ENCODE results near the gene OR52B2. TPM values are rescaled to one million over a fixed set of nuclear protein-coding genes. Genes with fewer than 3 reads are reported as not detected.

The OR52B2 gene
- total RNA-seq, 4 donors from 2014 or later, result not detected

DNA sequence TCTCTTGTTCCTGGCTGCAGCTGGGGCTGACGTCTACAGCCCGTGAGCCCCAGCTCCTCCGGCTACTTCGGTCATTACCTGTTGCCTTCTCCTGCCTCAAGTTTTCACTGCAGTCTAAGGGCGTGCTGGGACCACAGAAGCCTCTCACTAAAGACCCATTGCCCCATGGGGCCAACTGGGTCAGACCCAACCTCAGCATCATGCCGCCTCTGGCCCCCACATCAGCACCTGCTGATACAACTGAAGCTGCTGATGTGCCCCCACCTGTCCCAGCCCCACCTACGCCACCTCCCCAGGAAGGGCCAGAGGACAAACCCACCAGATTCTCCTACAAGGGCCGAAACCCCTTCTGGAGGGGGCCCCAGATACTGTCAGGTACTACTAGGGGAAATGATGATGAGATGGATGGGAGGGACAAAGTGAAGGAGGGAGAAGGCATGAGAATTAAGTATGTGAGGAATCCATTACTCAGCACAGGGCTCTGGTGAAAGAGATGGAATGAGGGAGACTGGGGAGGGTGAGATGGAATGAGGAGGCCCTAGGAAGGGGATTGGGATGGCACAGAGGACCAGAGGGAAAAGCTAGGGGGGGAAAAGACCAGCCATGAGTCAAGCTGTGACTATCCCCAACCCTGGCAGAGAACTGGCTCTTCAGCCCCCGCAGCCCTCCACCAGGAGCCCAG is 40.3 kb upstream of the OR52B2 start:
- H3K4me1 ChIP-seq, result no peaks in the 10 kb centered on the region
- H3K36me3 ChIP-seq, result peaks cover 0 to 99% of the 10 kb centered on the region in 2 donors
- ATAC-seq, result peak; percentile 10
- no peak overlapping the region for H3K27ac ChIP-seq
- no peaks in the 10 kb centered on the region for H3K9me3 ChIP-seq
- TF ChIP-seq, protein P1, sequence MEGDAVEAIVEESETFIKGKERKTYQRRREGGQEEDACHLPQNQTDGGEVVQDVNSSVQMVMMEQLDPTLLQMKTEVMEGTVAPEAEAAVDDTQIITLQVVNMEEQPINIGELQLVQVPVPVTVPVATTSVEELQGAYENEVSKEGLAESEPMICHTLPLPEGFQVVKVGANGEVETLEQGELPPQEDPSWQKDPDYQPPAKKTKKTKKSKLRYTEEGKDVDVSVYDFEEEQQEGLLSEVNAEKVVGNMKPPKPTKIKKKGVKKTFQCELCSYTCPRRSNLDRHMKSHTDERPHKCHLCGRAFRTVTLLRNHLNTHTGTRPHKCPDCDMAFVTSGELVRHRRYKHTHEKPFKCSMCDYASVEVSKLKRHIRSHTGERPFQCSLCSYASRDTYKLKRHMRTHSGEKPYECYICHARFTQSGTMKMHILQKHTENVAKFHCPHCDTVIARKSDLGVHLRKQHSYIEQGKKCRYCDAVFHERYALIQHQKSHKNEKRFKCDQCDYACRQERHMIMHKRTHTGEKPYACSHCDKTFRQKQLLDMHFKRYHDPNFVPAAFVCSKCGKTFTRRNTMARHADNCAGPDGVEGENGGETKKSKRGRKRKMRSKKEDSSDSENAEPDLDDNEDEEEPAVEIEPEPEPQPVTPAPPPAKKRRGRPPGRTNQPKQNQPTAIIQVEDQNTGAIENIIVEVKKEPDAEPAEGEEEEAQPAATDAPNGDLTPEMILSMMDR (IDR thresholded peaks at IDR 0.05), result no peak
- no peak for TF ChIP-seq POLR2AphosphoS5 (IDR thresholded peaks at IDR 0.05)
- no peak for TF ChIP-seq EP300 (IDR thresholded peaks at IDR 0.05)
- no peak for TF ChIP-seq POLR2A (IDR thresholded peaks at IDR 0.05)
- no peaks in the 10 kb centered on the region for H3K27me3 ChIP-seq
- H3K4me3 ChIP-seq, result no peak overlapping the region
- WGBS, 2 donors (ENCODE audit: low coverage in 1 of 2), result 96 to 100% methylated on average over 2 to 7 of the region's 9 CpGs

DNA sequence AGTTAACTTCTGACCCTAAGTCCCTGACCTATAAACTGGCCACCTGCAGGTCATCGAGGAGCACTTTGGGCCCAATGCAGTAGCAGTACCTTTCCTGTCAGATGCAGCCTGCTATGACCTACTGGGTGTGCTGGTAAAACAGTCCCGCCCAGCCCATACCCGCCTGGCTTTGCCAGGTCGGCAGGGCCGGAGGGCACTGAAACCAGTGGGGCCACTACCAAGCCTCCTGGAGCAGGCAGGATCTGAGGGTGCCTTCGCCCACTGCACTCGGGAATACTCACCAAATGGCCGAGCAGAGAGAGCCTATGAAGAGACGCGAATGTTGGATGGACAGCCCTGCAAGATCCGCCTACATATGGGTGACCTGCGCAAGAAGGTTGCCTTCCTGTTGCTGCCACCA is 39.7 kb upstream of the OR52B2 start:
- 100% methylated on average over 1 of the region's 12 CpGs; no CpG with 5 or more reads in 1 of the 2 donors for WGBS, 2 donors (ENCODE audit: low coverage in 1 of 2)

DNA sequence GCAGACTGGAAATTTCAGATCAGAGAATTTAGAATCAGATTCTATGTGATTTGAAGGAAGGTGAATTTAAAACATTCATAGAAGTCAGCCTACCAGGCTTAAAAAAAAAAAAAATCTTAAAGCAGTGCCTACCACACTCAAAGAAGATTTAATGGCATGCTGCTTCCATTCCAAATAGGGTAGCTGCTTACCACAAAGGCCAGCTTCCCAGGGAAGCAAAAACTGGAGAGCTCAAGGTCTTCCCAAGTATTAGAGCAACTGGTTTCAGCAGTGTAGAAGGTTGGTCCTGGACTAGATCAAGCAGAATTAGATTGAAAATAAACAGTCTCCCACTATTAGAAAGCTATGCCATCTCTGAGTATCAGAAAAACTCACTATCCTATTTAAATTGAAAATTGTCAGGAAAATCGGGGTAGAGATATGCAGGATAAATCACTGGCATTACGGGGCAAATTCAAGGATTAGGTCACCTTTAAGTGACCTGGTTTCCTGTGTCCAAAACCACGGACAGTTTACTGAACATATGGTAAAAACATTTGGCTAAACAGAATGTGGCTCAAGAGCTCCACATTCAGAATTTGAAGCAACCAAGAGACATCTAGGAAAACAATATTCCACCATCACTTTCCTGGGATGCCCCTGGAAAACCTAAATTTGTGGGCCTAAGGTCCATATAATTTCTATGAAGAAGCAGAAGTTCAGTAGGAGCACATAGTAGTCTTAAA is 36.5 kb upstream of the OR52B2 start:
- no peaks in the 10 kb centered on the region for H3K4me1 ChIP-seq
- H3K9me3 ChIP-seq, result no peaks in the 10 kb centered on the region
- no peak for ATAC-seq
- TF ChIP-seq POLR2AphosphoS5 (IDR thresholded peaks at IDR 0.05), result no peak
- TF ChIP-seq POLR2A (IDR thresholded peaks at IDR 0.05), result no peak
- TF ChIP-seq, protein P1 (IDR thresholded peaks at IDR 0.05), result no peak
- no peak for TF ChIP-seq EP300 (IDR thresholded peaks at IDR 0.05)
- no peaks in the 10 kb centered on the region for H3K27me3 ChIP-seq
- H3K4me3 ChIP-seq, result no peak overlapping the region
- WGBS, 2 donors (ENCODE audit: low coverage in 1 of 2), result 75 to 83% methylated on average over 3 of the region's 3 CpGs
- no peak overlapping the region for H3K27ac ChIP-seq
- peaks cover 0 to 69% of the 10 kb centered on the region in 2 donors for H3K36me3 ChIP-seq

More for the DNA sequence above, 39.7 kb upstream of the OR52B2 start:
- Histone ChIP-seq H3K4me1 (no peaks in the 10 kb centered on the region), H3K4me3 (no peak overlapping the region), H3K36me3 (peaks cover 0 to 99% of the 10 kb centered on the region in 2 donors), H3K27me3 (no peaks in the 10 kb centered on the region), H3K27ac (no peak overlapping the region), H3K9me3 (no peaks in the 10 kb centered on the region)
- TF ChIP-seq POLR2AphosphoS5 (IDR thresholded peaks at IDR 0.05) (no peak), POLR2A (IDR thresholded peaks at IDR 0.05) (no peak), EP300 (IDR thresholded peaks at IDR 0.05) (no peak)
- TF ChIP-seq, protein P1 (IDR thresholded peaks at IDR 0.05), result no peak
- ATAC-seq, result no peak

DNA sequence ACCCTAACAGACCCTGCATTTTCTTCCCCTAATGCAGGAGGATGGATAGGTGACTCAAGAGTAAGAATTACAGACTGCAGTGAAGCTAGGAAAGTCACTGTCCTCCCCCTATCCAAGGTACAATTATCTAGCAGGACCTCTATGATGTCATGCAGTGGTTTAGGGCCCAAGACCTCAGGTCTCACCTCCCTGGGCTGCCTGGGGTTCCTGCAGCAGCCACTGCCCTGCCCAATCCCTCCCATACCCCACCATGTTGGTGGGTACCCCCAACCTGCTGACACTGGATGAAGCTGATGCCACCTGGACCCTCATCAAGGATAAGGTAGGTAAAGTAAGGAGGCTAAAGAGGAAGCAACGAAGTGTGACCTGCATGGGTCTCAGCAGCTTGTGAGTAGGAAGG is 35.2 kb upstream of the OR52B2 start, which contains the start of gene C11orf42:
TSS of gene C11orf42 (plus strand) at position 192 of the 400 bp plus-strand sequence. CDS start at position 251, 59 bp downstream.
- no peaks in the 10 kb centered on the region for H3K4me1 ChIP-seq
- 100% methylated on average over 1 of the region's 1 CpG; no CpG with 5 or more reads in 1 of the 2 donors for WGBS, 2 donors (ENCODE audit: low coverage in 1 of 2)

More for the DNA sequence above, 35.2 kb upstream of the OR52B2 start, which contains the start of gene C11orf42:
- H3K27ac ChIP-seq, result no peak within 1 kb of the TSS
- H3K36me3 ChIP-seq, result peaks cover 0 to 57% of the 10 kb centered on the region in 2 donors
- ATAC-seq, result no peak
- TF ChIP-seq EP300 (IDR thresholded peaks at IDR 0.05) (no peak), POLR2A (IDR thresholded peaks at IDR 0.05) (no peak), POLR2AphosphoS5 (IDR thresholded peaks at IDR 0.05) (no peak)
- TF ChIP-seq, protein P1 (IDR thresholded peaks at IDR 0.05), result no peak
- no peak within 1 kb of the TSS for H3K4me3 ChIP-seq
- H3K27me3 ChIP-seq, result no peaks in the 10 kb centered on the region
- H3K9me3 ChIP-seq, result no peaks in the 10 kb centered on the region

Measured in gastroesophageal sphincter (tissue), 4 donors.